ENCODE results near the gene NUAK2.

The NUAK2 gene

GRCh38 chr1:205346956-205347574 is 25.5 kb upstream of the NUAK2 start:
- DNase-seq (ENCODE audit: low read depth, low spot score): no peak

DNA sequence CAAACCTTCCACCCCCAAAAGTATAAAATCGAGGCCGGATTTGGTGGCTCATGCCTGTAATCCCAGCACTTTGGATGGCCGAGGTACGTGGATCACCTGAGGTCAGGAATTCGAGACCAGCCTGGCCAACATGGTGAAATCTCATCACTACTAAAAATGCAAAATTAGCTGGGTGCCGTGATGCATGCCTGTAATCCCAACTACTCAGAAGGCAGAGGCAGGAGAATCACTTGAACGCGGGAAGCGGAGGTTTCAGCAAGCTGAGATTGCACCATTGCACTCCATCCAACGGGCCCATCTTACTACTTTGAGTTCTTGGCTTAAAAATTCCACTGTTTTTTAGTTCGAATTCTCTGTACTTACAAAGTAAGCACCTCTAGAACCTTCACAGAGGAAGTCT is 24.2 kb upstream of the NUAK2 start:
- no peak for DNase-seq (ENCODE audit: low read depth, low spot score)

- no peak for DNase-seq (ENCODE audit: low read depth, low spot score)
Observed at GRCh38 chr1:205344066-205344928, 22.8 kb upstream of the NUAK2 start.

- no peak for DNase-seq (ENCODE audit: low read depth, low spot score)
Observed at GRCh38 chr1:205343431-205344065, 22.0 kb upstream of the NUAK2 start.

DNA sequence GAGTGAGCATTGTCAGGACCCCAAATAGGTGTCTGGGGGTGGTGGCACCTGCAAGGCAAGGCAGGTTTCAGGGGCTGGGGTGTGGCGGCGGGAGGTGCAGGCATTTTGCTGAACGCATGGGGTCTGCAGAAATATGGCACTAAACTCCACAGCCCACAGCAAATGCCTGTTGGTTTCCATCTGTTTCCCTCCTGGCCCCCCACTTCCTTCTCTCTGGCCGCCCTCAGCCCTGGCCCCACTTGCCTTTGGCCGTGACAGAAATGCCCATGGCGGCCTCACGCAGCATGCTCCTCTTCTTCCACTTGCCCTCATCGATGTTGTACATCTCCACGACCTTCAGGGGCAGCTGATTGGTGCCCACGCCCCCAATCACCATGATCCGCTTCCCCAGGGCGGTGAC is 21.4 kb upstream of the NUAK2 start:
- no peak for DNase-seq (ENCODE audit: low read depth, low spot score)

GRCh38 chr1:205340676-205341075 is 19.1 kb upstream of the NUAK2 start:
- no peak for DNase-seq (ENCODE audit: low read depth, low spot score)

- DNase-seq (ENCODE audit: low read depth, low spot score): no peak
Observed at GRCh38 chr1:205339717-205340116, 18.2 kb upstream of the NUAK2 start.

DNA sequence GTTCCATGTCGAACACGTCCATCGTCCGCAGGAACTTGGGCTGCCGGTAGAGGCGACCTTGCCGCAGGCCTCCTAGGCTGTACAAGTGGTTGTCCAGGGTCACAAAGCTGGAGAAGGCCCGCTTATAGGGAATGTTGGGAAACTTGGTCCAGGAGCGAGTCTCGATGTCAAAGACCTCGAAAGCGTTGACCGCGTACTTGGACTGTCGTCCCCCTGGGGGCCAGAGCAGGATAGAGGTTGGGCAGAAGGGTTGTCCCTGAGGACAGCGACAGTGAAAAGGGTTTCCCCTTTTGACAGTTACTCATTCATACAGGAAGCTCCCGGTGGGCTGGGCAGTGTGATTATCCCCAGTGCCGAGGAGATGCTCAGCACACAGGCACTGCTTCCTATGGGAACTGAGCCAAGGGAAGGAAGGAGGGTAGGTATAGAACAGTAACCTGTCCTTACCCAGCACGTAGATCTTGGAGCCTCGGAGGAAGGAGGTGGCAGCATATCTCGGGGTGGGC is 17.7 kb upstream of the NUAK2 start:
- DNase-seq (ENCODE audit: low read depth, low spot score): no peak

GRCh38 chr1:205338011-205338410 is 16.5 kb upstream of the NUAK2 start:
- DNase-seq (ENCODE audit: low read depth, low spot score): no peak

- no peak for DNase-seq (ENCODE audit: low read depth, low spot score)
Observed at GRCh38 chr1:205337481-205337880, 15.9 kb upstream of the NUAK2 start.

- DNase-seq (ENCODE audit: low read depth, low spot score): no peak
Observed at GRCh38 chr1:205335692-205336091, 14.1 kb upstream of the NUAK2 start.

DNA sequence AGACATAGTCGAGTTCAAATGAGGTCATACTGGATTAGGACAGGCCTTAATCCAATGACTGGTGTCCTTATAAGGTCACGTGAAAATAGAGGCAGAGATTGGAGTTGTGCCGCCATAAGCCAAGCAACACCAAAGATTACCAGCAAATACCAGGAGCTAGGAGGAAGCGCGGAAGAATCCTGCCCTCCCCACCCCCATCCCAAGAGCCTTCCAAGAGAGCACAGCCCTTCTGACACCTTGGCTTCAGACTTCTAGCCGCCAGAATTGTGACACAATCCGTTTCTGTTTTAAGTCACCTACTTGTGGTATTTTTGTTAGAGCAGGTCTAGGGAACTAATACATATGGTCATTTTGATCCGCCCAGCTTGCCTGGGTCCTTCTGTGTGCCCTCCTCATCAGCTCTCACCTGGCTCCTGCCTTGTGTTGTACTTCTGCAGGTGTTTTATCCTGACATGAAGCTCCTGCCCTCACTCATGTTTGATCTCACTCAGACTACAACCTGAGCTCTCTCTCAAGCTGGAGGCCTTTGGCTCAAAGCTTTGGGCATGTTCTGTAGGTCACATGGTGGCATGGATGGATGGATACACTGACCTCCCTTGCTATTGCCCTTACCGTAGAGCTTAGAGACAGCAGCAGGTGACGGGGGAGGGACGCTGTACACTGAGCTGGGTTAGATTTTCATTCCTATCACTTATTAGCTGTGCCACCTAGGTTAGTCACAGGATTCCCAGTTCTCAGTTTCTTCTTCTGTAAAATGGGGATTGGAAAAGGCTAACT is 10.7 kb upstream of the NUAK2 start:
- no peak for DNase-seq (ENCODE audit: low read depth, low spot score)

DNA sequence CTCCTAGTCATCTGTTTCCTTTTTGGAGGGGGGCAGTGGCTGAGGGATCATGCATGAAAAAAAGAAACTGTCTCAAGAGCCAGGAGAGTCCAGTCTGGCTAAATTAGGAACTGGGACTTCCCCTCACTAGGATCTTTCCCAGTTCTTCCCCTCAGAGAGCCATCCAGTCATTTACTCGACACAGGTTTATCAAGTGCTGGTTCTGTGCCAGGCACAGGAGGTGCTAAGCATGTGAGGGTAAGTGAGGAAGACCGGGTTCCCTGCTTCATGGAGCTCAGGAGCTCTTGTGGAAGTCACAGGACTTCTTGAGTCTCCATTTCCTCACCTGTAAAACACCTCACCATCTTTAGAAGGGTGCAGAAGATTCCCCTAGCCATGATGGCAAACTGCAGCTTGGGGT is 8.6 kb upstream of the NUAK2 start:
- no peak for DNase-seq (ENCODE audit: low read depth, low spot score)

DNA sequence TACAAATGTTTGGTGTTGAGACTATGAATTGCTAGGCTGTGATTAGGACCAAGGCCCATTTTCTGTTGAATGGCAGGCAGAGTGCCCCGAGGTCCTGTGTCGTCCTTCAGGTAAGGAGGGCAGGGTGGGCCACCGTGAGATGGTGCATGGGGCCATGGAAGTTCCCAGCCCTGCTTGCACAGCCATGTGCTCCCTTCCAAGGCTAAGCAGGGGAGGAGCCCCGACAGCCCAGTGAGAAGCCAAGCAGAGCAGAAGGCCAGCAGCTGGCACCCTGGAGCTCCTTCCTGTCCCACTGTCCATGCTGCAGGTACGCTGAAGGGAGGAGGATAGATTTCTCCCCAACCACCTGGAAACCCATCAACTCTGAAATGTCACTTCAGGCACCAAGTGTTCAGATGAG is 8.2 kb upstream of the NUAK2 start:
- no peak for DNase-seq (ENCODE audit: low read depth, low spot score)

GRCh38 chr1:205328476-205328875 is 6.9 kb upstream of the NUAK2 start:
- DNase-seq (ENCODE audit: low read depth, low spot score): no peak

DNA sequence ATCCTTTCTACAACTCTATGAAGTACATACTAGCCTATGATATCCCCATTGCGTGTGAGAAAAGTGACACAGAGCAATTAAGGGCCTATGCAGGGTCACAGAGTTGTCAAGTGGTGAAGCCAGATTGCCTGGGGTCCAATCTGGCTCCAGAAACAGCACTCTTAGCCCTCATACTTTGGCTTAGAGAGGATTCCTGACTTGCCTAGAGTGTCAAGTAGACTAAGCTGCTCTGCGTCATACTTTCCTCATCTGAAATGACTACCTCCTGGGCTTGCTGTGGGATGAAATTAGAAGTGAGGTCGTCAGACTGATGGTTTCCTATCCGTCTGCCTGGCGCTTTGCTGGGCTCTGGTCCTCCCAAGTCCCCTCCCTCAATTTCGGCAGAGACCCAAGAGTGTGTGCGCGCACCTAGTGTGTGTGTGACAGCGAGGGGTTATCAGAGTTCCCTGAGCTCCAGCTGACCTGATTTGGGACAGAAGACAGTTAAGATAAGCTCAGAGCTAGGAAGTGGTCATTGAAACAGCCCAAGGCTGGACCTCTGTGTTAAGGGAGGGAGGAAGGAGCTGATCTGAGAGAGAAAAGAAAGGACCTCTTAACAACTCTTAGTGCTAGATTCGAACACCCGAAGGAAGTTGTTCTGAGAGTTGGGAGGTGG is 5.4 kb upstream of the NUAK2 start:
- DNase-seq (ENCODE audit: low read depth, low spot score): no peak

GRCh38 chr1:205325334-205325884 is 3.9 kb upstream of the NUAK2 start:
- peak; percentile 86 for DNase-seq (ENCODE audit: low read depth, low spot score)

DNA sequence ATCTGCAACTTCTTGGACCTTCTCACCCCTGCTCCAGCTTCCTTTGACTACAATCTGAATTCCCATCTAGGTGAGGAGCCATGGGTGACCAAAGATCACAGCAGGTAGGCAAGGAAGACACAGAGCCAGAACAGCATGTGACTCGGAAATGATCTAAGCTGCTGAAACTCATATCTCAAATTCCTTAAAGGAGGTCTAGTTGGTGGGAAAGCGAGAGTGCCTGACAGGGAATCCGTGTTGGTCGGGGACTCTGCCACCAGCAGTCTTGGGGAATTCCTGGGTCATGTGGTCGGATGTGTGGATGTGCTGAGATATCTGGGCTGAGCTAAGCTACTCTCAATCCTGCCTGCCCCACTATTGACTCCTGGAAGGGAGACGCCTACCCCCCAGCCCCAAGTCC is 3.2 kb upstream of the NUAK2 start:
- no peak for DNase-seq (ENCODE audit: low read depth, low spot score)

DNA sequence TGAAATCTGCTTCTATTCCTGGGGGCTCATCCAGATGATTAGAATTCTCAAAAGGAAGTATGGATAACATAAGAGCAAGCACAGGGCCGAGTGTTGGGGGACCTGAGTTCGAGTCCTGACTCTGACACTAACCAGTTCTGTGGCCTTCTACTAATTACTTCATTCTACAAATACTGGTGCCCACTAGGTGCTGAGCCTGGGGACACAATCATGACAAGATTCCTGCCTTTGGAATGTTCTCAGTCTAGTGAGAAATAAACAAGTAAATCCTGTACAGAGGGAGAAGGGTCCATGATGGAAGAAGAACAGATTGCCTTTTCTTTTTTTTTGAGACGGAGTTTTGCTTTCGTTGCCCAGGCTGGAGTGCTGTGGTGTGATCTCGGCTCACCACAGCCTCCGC is 2.2 kb upstream of the NUAK2 start:
- DNase-seq (ENCODE audit: low read depth, low spot score): no peak

- DNase-seq (ENCODE audit: low read depth, low spot score): no peak
Observed at GRCh38 chr1:205321959-205322283, 376 bp upstream of the NUAK2 start.

Measured in iPS DF 19.7 (cell line).